WTC11 (cell line): Measurements from ENCODE around the gene USH2A. TPM values are rescaled to one million over a fixed set of nuclear protein-coding genes. Genes with fewer than 3 reads are reported as not detected.

Experiments used
- ATAC-seq: fragments of 200-7000 bp; cut with Tn5 transposase; 2 replicates; pipeline ENCODE4 v1.10.0; 2021; ENCODE audit warnings: mild to moderate bottlenecking, moderate library complexity
- CTCF ChIA-PET: fragments of 300-600 bp; sonication (Branson Sonifier 250); formaldehyde crosslinking; loops from one replicate; lab custom pipeline; 2021; ENCODE audit warnings: antibody characterized with exemption; lab: Charles Lee
- POLR2A ChIA-PET: fragments of 350-600 bp; sonication (Branson Sonifier 250); formaldehyde crosslinking; loops from one replicate; lab custom pipeline; 2021; ENCODE audit warnings: antibody characterized with exemption; lab: Charles Lee
- DNase-seq: peaks from one replicate; pipeline ENCODE4 v3.0.0; 2021; ENCODE audit warnings: low spot score
- H3K27ac Mint-ChIP-seq: 2 replicates; pipeline ENCODE4 v1.8.0; 2021; ENCODE audit warnings: mixed read lengths
- H3K27me3 Mint-ChIP-seq: 2 replicates; pipeline ENCODE4 v1.8.0; 2021; ENCODE audit warnings: low read depth, mild to moderate bottlenecking, moderate library complexity, mixed read lengths
- H3K36me3 Mint-ChIP-seq: 2 replicates; pipeline ENCODE4 v1.8.0; 2021; ENCODE audit warnings: mixed read lengths
- H3K4me1 Mint-ChIP-seq: 2 replicates; pipeline ENCODE4 v1.8.0; 2022; ENCODE audit warnings: mixed read lengths
- H3K4me3 Mint-ChIP-seq: 2 replicates; pipeline ENCODE4 v1.8.0; 2021; ENCODE audit warnings: mild to moderate bottlenecking, moderate library complexity, mixed read lengths
- H3K9me3 Mint-ChIP-seq: 2 replicates; pipeline ENCODE4 v1.8.0; 2021; ENCODE audit warnings: mixed read lengths
- AR ChIP-seq: fragments of 250-450 bp; sonication (Bioruptor Pico); IDR thresholded peaks from 2 replicates; pipeline ENCODE4 v1.9.0; 2021; ENCODE audit warnings: mild to moderate bottlenecking
- ATF1 ChIP-seq: sonication (generic); formaldehyde crosslinking; IDR thresholded peaks from 2 replicates; pipeline ENCODE4 v1.8.1; 2023; ENCODE audit warnings: mild to moderate bottlenecking, moderate library complexity, missing genetic modification reagents
- HMGA2 ChIP-seq: fragments of 250-450 bp; sonication (Bioruptor Pico); IDR thresholded peaks from 2 replicates; pipeline ENCODE4 v1.4.0; 2021; ENCODE audit warnings: mild to moderate bottlenecking, moderate library complexity
- IRF2 ChIP-seq: sonication (generic); formaldehyde crosslinking; IDR thresholded peaks from 2 replicates; pipeline ENCODE4 v1.8.0; 2022; ENCODE audit warnings: low read depth, missing genetic modification reagents, borderline replicate concordance
- NFATC4 ChIP-seq: fragments of 250-450 bp; sonication (Bioruptor Pico); IDR thresholded peaks from 2 replicates; pipeline ENCODE4 v1.9.0; 2021; ENCODE audit warnings: mild to moderate bottlenecking
- SMAD3 ChIP-seq: sonication (generic); formaldehyde crosslinking; IDR thresholded peaks from 2 replicates; pipeline ENCODE4 v1.8.0; 2022; ENCODE audit warnings: missing genetic modification reagents, mild to moderate bottlenecking, borderline replicate concordance
- USF1 ChIP-seq: sonication (generic); formaldehyde crosslinking; IDR thresholded peaks from 2 replicates; pipeline ENCODE4 v1.8.0; 2022; ENCODE audit warnings: mild to moderate bottlenecking, missing genetic modification reagents
- ZBTB21 ChIP-seq: sonication (generic); formaldehyde crosslinking; IDR thresholded peaks from 2 replicates; pipeline ENCODE4 v1.8.1; 2023; ENCODE audit warnings: mild to moderate bottlenecking, missing genetic modification reagents, borderline replicate concordance
- ZNF138 ChIP-seq: sonication (generic); formaldehyde crosslinking; conservative IDR thresholded peaks from 2 replicates; pipeline ENCODE4 v1.8.1; 2022; ENCODE audit warnings: mild to moderate bottlenecking, moderate library complexity, missing genetic modification reagents
- ZNF219 ChIP-seq: sonication (generic); formaldehyde crosslinking; IDR thresholded peaks from 2 replicates; pipeline ENCODE4 v1.8.0; 2023; ENCODE audit warnings: missing genetic modification reagents, mild to moderate bottlenecking, borderline replicate concordance
- ZNF263 ChIP-seq: sonication (generic); formaldehyde crosslinking; IDR thresholded peaks from 2 replicates; pipeline ENCODE4 v1.8.1; 2022; ENCODE audit warnings: low read depth, mild to moderate bottlenecking, moderate library complexity, missing genetic modification reagents
- ZNF416 ChIP-seq: fragments of 250-450 bp; sonication (Bioruptor Pico); IDR thresholded peaks from 2 replicates; pipeline ENCODE4 v1.9.0; 2021; ENCODE audit warnings: mild to moderate bottlenecking, inconsistent platforms
- total RNA-seq: library from RNA; stranded (reverse); gene quantifications from 3 replicates; pipeline ENCODE4 v1.2.3, GENCODE V29; 2021
- TF ChIP-seq, protein P1 (sequence below): sonication (generic); formaldehyde crosslinking; IDR thresholded peaks from 2 replicates; pipeline ENCODE4 v1.8.1; 2023; ENCODE audit warnings: mild to moderate bottlenecking, missing genetic modification reagents, moderate library complexity
- TF ChIP-seq, protein P2 (sequence below): sonication (generic); formaldehyde crosslinking; conservative IDR thresholded peaks from 2 replicates; pipeline ENCODE4 v1.8.1; 2022; ENCODE audit warnings: mild to moderate bottlenecking, missing genetic modification reagents
- TF ChIP-seq, protein P3 (sequence below): fragments of 250-450 bp; sonication (Bioruptor Pico); conservative IDR thresholded peaks from 2 replicates; pipeline ENCODE4 v1.9.0; 2021; ENCODE audit warnings: mild to moderate bottlenecking
- TF ChIP-seq, protein P4 (sequence below): sonication (generic); formaldehyde crosslinking; IDR thresholded peaks from 2 replicates; pipeline ENCODE4 v1.8.1; 2023; ENCODE audit warnings: mild to moderate bottlenecking, missing genetic modification reagents, borderline replicate concordance
- TF ChIP-seq, protein P5 (sequence below): sonication (generic); formaldehyde crosslinking; IDR thresholded peaks from 2 replicates; pipeline ENCODE4 v1.8.1; 2022; ENCODE audit warnings: mild to moderate bottlenecking, moderate library complexity, missing genetic modification reagents

The USH2A gene
- total RNA-seq, 1 experiment from 2014 or later, result 0.37 TPM

GRCh38 chr1:215875712-215876111 lies 547.5 kb downstream of the USH2A start:
- H3K9me3 Mint-ChIP-seq, result no peaks in the 10 kb centered on the region
- no peak for TF ChIP-seq ZBTB21 (CRISPR knock-in tag)
- TF ChIP-seq HMGA2 (CRISPR knock-in tag), result peak; percentile 95
- no peaks in the 10 kb centered on the region for H3K4me1 Mint-ChIP-seq
- H3K4me3 Mint-ChIP-seq, result no peak overlapping the region
- no peak overlapping the region for H3K27ac Mint-ChIP-seq
- no peak for ATAC-seq
- ChIA-PET CTCF (interaction anchor here (2.2 kb wide), 1 partner anchor 345 kb away, joined by 4 read pairs; no protein-coding TSS in a partner anchor), POLR2A (no interaction called here)
- no peaks in the 10 kb centered on the region for H3K36me3 Mint-ChIP-seq
- no peaks in the 10 kb centered on the region for H3K27me3 Mint-ChIP-seq
- no peak for DNase-seq

DNA sequence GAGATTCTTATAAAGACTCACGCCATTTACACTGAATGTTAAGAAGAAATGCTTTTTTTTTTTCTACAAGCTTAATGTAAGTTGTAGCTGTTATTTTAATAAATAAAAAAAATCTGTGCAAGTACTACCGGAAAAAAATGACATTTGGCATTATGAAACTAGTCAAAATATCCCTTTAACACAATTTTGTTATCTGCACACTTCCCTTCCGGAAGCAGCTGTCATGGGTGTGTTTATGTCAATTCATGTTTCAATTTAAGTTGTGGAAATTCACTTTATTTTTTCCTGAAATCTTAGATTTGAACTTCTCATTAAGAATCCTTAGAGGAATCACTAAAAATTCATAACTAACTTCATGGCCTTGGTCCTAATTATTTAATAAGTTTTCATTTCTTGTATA lies 548.0 kb downstream of the USH2A start:
- Mint-ChIP-seq H3K4me3 (no peak overlapping the region), H3K9me3 (no peaks in the 10 kb centered on the region), H3K27me3 (no peaks in the 10 kb centered on the region), H3K27ac (no peak overlapping the region), H3K4me1 (no peaks in the 10 kb centered on the region), H3K36me3 (no peaks in the 10 kb centered on the region)
- ChIA-PET POLR2A (no interaction called here), CTCF (interaction anchor here (1.0 to 2.2 kb wide), 2 partner anchors 12 to 346 kb away, joined by 3 to 4 read pairs; no protein-coding TSS in a partner anchor)
- TF ChIP-seq ATF1 (CRISPR knock-in tag), result no peak
- TF ChIP-seq SMAD3, result no peak
- TF ChIP-seq, protein P1, sequence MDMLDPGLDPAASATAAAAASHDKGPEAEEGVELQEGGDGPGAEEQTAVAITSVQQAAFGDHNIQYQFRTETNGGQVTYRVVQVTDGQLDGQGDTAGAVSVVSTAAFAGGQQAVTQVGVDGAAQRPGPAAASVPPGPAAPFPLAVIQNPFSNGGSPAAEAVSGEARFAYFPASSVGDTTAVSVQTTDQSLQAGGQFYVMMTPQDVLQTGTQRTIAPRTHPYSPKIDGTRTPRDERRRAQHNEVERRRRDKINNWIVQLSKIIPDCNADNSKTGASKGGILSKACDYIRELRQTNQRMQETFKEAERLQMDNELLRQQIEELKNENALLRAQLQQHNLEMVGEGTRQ (CRISPR knock-in tag), result no peak
- TF ChIP-seq ZNF416 (CRISPR knock-in tag), result no peak
- no peak for TF ChIP-seq ZNF219 (CRISPR knock-in tag)
- TF ChIP-seq, protein P2, sequence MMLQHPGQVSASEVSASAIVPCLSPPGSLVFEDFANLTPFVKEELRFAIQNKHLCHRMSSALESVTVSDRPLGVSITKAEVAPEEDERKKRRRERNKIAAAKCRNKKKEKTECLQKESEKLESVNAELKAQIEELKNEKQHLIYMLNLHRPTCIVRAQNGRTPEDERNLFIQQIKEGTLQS (CRISPR knock-in tag), result no peak
- no peak for TF ChIP-seq ZNF263 (CRISPR knock-in tag)
- TF ChIP-seq, protein P3, sequence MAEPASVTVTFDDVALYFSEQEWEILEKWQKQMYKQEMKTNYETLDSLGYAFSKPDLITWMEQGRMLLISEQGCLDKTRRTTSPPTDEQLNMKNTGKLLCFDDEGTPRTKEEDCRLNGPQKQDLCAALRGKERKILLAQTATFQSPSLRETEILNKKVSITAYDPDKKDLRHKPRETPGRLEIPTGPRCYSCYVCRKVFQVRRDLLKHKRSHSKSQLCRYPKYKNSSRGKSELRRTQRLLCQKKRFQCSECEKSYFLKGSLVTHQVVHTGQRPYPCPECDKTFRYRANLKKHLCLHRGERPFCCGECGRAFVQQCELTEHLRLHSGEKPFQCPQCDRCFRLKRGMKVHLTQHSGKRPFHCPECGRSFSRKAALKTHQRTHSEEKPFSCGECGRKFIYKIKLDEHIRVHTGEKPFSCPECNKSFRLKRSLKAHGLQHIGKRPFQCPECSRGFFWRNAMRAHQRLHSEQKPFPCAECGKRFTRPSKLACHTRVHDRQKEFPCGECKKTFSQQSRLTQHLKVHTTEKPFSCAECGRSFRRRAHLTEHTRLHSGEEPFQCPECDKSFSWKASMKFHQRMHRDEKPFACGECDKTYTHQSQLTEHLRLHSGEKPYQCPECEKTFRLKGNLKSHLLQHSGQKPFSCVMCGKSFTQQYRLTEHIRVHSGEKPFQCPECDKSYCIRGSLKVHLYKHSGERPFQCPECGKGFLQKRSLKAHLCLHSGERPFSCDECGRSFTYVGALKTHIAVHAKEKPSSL (CRISPR knock-in tag), result no peak
- no peak for ATAC-seq
- DNase-seq, result no peak

DNA sequence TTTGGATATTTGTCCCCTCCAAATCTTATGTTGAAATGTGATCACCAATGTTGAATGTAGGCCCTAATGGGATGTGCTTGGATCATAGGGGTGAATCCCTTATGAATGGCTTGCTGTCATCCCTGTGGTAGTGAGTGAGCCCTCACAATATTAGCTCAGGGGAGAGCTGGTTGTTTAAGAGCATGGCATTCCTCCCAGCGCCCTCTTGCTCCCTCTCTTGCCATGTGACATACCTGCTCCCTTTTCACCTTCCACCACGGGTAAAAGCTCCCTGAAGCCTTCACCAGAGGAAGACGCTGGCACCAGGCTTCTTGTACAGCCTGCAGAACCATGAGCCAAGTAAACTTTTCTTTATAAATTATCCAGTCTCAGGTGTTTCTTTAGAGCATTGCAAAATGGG lies 550.6 kb downstream of the USH2A start:
- Mint-ChIP-seq H3K9me3 (no peaks in the 10 kb centered on the region), H3K27ac (no peak overlapping the region; the same call in 1 of the 2 replicates), H3K27me3 (no peaks in the 10 kb centered on the region), H3K4me3 (no peak overlapping the region), H3K4me1 (no peaks in the 10 kb centered on the region), H3K36me3 (no peaks in the 10 kb centered on the region)
- no peak for DNase-seq
- peak; percentile 83 for ATAC-seq
- TF ChIP-seq ZNF138 (CRISPR knock-in tag) (no peak), USF1 (no peak), AR (no peak), NFATC4 (CRISPR knock-in tag) (no peak), IRF2 (no peak)
- TF ChIP-seq, protein P4, sequence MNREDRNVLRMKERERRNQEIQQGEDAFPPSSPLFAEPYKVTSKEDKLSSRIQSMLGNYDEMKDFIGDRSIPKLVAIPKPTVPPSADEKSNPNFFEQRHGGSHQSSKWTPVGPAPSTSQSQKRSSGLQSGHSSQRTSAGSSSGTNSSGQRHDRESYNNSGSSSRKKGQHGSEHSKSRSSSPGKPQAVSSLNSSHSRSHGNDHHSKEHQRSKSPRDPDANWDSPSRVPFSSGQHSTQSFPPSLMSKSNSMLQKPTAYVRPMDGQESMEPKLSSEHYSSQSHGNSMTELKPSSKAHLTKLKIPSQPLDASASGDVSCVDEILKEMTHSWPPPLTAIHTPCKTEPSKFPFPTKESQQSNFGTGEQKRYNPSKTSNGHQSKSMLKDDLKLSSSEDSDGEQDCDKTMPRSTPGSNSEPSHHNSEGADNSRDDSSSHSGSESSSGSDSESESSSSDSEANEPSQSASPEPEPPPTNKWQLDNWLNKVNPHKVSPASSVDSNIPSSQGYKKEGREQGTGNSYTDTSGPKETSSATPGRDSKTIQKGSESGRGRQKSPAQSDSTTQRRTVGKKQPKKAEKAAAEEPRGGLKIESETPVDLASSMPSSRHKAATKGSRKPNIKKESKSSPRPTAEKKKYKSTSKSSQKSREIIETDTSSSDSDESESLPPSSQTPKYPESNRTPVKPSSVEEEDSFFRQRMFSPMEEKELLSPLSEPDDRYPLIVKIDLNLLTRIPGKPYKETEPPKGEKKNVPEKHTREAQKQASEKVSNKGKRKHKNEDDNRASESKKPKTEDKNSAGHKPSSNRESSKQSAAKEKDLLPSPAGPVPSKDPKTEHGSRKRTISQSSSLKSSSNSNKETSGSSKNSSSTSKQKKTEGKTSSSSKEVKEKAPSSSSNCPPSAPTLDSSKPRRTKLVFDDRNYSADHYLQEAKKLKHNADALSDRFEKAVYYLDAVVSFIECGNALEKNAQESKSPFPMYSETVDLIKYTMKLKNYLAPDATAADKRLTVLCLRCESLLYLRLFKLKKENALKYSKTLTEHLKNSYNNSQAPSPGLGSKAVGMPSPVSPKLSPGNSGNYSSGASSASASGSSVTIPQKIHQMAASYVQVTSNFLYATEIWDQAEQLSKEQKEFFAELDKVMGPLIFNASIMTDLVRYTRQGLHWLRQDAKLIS (CRISPR knock-in tag), result no peak
- TF ChIP-seq, protein P1 (CRISPR knock-in tag), result 0 out of 2 replicates have a peak, but pooled peaks have one; percentile 13
- TF ChIP-seq, protein P5, sequence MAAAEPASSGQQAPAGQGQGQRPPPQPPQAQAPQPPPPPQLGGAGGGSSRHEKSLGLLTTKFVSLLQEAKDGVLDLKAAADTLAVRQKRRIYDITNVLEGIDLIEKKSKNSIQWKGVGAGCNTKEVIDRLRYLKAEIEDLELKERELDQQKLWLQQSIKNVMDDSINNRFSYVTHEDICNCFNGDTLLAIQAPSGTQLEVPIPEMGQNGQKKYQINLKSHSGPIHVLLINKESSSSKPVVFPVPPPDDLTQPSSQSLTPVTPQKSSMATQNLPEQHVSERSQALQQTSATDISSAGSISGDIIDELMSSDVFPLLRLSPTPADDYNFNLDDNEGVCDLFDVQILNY, result no peak
- POLR2A ChIA-PET, result no interaction called here
- CTCF ChIA-PET, result interaction anchor here (1.2 kb wide), 1 partner anchor 348 kb away, joined by 3 read pairs; no protein-coding TSS in a partner anchor
